NOMO-1 treated with DMSO at 0.1 percent for 48 hours (cell line): ENCODE measurements around the gene IL13RA2.

Experiments
- DNase-seq: peaks from one replicate; lab custom pipeline; 2025; ENCODE audit not compliant: unreplicated experiment; lab: John Stamatoyannopoulos, UW

Gene IL13RA2

GRCh38 chrX:115017455-115017854 lies at the start of gene IL13RA2:
Gene IL13RA2 (minus strand): TSS chrX:115017616. CDS start chrX:115017269, 347 bp downstream.
- DNase-seq = no peak

- DNase-seq = no peak
Measured at GRCh38 chrX:115065304-115065703, 47.9 kb upstream of the IL13RA2 start.

GRCh38 chrX:115060013-115060412 lies 42.6 kb upstream of the IL13RA2 start:
- no peak for DNase-seq

GRCh38 chrX:115058276-115058675 lies 40.9 kb upstream of the IL13RA2 start:
- DNase-seq = no peak

- DNase-seq = no peak
Measured at GRCh38 chrX:115054876-115055275, 37.5 kb upstream of the IL13RA2 start.

- DNase-seq = no peak
Measured at GRCh38 chrX:115053223-115053622, 35.8 kb upstream of the IL13RA2 start.

- no peak for DNase-seq
Measured at GRCh38 chrX:115047715-115048114, 30.3 kb upstream of the IL13RA2 start.

- DNase-seq = no peak
Measured at GRCh38 chrX:115047181-115047580, 29.8 kb upstream of the IL13RA2 start.

GRCh38 chrX:115040417-115040816 lies 23.0 kb upstream of the IL13RA2 start:
- DNase-seq = no peak

- DNase-seq = no peak
Measured at GRCh38 chrX:115038406-115038805, 21.0 kb upstream of the IL13RA2 start.

GRCh38 chrX:115036029-115036428 lies 18.6 kb upstream of the IL13RA2 start:
- DNase-seq = no peak

- DNase-seq = no peak
Measured at GRCh38 chrX:115031989-115032388, 14.6 kb upstream of the IL13RA2 start.

- no peak for DNase-seq
Measured at GRCh38 chrX:115030625-115031024, 13.2 kb upstream of the IL13RA2 start.

GRCh38 chrX:115029869-115030570 lies 12.6 kb upstream of the IL13RA2 start:
- no peak for DNase-seq

GRCh38 chrX:115029440-115029839 lies 12.0 kb upstream of the IL13RA2 start:
- DNase-seq = no peak

GRCh38 chrX:115023811-115024210 lies 6.4 kb upstream of the IL13RA2 start:
- DNase-seq = no peak

- DNase-seq = no peak
Measured at GRCh38 chrX:115023139-115023538, 5.7 kb upstream of the IL13RA2 start.

GRCh38 chrX:115021121-115021520 lies 3.7 kb upstream of the IL13RA2 start:
- DNase-seq = no peak

- no peak for DNase-seq
Measured at GRCh38 chrX:115018944-115019343, 1.5 kb upstream of the IL13RA2 start.

- DNase-seq = peak; percentile 10
Measured at GRCh38 chrX:115018040-115018647, 728 bp upstream of the IL13RA2 start.

- DNase-seq = no peak
Measured at GRCh38 chrX:115013705-115014104, 3.7 kb downstream of the IL13RA2 start.

GRCh38 chrX:115011428-115011827 lies 6.0 kb downstream of the IL13RA2 start:
- no peak for DNase-seq

GRCh38 chrX:114999906-115000305 lies 17.5 kb downstream of the IL13RA2 start:
- DNase-seq = no peak
